Measurements from ENCODE around the gene TMEM150A.

GRCh38 chr2:85584857-85585780 lies 17.4 kb downstream of the TMEM150A start:
- TF ChIP-seq CTCF (IDR thresholded peaks at IDR 0.05) (no peak), POLR2A (IDR thresholded peaks at IDR 0.05) (no peak)

Data from testis (tissue), 2 donors.